ENCODE results near the gene DPP4.

GRCh38 chr2:162072976-162073887, 783 bp downstream of the DPP4 start:
- TF ChIP-seq CTCF (conservative IDR thresholded peaks at IDR 0.05; ENCODE audit: low read depth in 2 of 2) (no peak), POLR2AphosphoS5 (IDR thresholded peaks at IDR 0.05; ENCODE audit: low read depth) (no peak), EZH2phosphoT487 (IDR thresholded peaks at IDR 0.05; ENCODE audit: unreplicated experiment) (no peak), JUNB (IDR thresholded peaks at IDR 0.05; ENCODE audit: unreplicated experiment) (no peak), REST (IDR thresholded peaks at IDR 0.05; ENCODE audit: unreplicated experiment) (no peak), EZH2 (IDR thresholded peaks at IDR 0.05; ENCODE audit: low read depth, unreplicated experiment) (no peak), ZNF331 (CRISPR knock-in tag; IDR thresholded peaks at IDR 0.05; ENCODE audit: low read depth) (no peak), CREB1 (CRISPR knock-in tag; IDR thresholded peaks at IDR 0.05; ENCODE audit: low read depth) (no peak), ETS1 (IDR thresholded peaks at IDR 0.05) (no peak), ZNF114 (CRISPR knock-in tag; IDR thresholded peaks at IDR 0.05) (no peak)

Measured in GM23338 (cell line).